NCI-H2196 treated with DMSO at 0.1 percent for 48 hours (cell line): ENCODE results near the gene USP40.
"Not testable (repeated sequence)": the region's sequence is repeated elsewhere in the genome, so short reads cannot be mapped to it uniquely, and the experiment has no call there.

ENCODE experiments used
- DNase-seq: peaks from one replicate; lab custom pipeline; 2025; ENCODE audit not compliant: unreplicated experiment; lab: John Stamatoyannopoulos, UW

Gene USP40, protein sequence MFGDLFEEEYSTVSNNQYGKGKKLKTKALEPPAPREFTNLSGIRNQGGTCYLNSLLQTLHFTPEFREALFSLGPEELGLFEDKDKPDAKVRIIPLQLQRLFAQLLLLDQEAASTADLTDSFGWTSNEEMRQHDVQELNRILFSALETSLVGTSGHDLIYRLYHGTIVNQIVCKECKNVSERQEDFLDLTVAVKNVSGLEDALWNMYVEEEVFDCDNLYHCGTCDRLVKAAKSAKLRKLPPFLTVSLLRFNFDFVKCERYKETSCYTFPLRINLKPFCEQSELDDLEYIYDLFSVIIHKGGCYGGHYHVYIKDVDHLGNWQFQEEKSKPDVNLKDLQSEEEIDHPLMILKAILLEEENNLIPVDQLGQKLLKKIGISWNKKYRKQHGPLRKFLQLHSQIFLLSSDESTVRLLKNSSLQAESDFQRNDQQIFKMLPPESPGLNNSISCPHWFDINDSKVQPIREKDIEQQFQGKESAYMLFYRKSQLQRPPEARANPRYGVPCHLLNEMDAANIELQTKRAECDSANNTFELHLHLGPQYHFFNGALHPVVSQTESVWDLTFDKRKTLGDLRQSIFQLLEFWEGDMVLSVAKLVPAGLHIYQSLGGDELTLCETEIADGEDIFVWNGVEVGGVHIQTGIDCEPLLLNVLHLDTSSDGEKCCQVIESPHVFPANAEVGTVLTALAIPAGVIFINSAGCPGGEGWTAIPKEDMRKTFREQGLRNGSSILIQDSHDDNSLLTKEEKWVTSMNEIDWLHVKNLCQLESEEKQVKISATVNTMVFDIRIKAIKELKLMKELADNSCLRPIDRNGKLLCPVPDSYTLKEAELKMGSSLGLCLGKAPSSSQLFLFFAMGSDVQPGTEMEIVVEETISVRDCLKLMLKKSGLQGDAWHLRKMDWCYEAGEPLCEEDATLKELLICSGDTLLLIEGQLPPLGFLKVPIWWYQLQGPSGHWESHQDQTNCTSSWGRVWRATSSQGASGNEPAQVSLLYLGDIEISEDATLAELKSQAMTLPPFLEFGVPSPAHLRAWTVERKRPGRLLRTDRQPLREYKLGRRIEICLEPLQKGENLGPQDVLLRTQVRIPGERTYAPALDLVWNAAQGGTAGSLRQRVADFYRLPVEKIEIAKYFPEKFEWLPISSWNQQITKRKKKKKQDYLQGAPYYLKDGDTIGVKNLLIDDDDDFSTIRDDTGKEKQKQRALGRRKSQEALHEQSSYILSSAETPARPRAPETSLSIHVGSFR

DNA sequence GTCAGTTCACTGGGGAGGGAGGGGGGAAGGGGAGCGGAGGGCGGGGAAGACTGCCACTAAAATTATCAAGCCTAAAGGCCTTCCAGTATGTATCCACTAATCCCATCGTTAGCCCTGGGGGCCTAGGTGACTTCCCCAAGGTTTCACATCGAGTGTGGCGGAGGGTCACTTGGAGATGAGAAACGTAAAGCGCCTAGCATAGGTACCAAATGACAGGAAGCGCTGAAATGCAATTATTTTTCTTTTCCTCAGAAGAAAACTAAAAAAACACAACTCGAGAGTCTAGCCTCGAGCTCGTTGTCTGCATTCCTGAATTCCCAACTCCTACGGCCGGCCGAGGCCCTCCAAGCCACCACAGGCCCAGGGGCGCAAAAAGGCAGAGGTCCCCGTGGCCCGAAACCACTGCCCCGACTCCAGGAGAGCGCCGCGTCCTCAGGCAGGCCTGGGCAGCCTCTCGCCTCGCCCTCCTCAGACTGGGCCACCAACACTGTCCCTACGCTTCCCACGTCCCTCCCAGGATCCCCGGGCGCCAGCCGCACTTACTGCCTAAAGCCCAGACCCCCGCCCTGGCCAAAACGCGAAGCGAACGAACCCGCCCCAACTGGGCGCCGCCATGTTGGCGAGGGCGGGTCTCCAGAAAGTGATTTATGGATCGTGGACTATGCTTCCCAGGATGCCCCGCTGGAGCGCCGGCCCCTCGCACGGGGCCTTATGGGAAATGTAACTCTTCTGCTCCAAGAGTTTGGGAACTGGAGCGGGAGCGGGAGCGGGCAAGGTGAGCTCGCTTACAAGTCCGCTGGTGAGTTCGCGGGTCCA, at the start of gene USP40:
Gene USP40 (minus strand): TSS at position 642 of the 816 bp plus-strand sequence. CDS start 1,228 bp downstream, outside the sequence.
- peak; percentile 88 for DNase-seq

DNA sequence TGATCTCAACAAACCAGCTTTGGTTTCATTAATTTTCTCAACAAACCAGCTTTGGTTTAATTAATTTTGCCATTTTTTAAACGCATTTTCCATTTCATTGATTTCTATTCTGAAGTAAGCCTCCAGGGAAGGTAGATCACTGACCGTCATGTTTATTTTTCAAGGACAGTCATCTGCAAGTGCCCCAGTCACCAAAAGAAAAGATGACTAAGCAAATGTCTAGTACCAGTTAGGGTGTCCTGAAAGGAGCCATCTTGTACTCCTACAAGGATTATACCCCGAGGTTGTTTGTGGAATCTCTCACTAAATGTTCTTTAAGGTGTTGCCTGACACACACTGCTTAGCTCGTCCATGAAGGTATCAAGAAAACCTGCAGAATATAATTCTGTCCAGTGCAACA, 44.7 kb upstream of the USP40 start:
- no peak for DNase-seq

DNA sequence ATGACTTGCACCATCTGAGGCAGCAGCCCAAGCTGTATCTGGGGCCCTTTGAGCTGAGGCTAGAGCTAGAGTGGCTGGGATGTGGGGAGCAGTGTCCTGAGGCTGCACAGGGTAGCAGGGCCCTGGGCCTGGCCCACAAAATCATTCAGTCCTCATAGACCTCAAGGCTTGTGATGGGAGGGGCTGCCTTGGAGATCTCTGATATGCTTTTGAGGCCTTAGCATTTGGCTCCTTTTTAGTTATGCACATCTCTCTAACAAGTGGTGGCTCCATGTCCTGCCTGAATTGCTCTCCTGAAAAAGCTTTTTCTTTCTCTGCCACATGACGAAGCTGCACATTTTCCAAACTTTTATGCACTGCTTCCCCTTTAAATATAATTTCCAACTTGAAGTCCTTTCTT, 39.1 kb upstream of the USP40 start:
- no peak for DNase-seq

DNA sequence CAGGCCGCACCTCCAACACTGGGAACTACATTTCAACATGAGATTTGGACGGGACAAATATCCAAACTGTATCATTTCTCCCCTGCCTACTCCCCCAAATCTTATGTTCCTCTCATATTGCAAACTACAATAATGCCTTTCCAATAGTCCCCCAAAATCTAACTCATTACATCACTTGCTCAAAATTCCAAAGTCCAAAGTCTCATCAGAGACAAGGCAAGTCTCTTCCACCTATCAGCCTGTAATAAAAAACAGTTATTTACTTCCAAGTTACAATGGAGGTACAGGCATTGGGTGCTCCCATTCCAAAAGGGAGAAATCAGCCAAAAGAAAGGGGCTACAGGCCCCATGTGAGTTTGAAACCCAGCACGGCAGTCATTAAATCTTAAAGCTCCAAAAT, 38.2 kb upstream of the USP40 start:
- no peak for DNase-seq

DNA sequence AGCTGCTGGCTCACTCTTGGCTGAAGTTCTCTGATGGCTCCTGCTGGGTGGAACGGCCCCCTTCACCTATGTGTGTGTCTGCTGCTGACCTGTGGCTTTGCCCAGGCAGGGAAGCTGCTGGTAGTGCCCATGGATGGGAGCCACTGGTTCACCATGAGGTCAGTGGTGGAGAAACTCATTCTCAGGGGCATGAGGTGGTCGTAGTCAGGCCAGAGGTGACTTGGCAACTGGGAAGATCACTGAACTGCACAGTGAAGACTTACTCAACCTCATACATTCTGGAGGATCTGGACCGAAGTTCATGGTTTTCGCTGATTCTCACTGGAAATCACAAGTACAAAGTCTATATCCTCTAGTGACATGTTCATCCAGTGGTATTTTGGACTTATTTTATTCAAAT, 36.9 kb upstream of the USP40 start:
- DNase-seq, result no peak

DNA sequence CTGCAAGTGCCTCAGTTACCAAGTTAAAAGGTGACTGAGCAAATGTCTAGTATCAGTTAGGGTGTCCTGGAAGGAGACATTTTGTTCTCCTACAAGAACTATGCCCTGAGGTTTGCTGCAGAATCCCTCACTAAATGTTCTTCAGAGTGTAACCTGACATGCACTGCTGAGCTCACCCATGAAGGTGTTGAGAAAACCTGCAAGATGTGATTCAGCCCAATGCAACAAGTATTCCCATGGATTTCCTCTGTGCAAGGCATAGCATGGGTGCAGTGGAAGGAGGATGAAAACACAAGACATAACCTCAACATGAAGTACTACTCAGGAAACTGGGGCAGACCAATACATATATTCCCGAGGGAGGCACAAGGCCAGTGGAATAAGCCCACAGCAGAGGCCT, 35.5 kb upstream of the USP40 start:
- no peak for DNase-seq

DNA sequence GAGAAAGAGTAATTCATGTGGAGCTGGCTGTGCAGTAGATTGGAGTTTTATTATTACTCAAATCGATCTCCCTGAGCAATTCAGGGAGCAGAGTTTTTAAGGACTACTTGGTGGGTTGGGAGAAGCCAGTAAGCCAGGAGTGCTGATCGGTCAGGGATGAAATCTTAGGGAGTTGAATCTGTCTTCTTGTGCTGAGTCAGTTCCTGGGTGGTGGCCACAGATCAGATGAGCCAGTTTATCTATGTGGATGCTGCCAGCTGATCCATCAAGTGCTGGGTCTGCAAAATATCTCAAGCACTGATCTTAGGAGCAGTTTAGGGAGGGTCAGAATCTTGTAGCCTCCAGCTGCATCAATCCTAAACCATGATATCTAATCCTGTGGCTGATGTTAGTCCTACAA, 33.8 kb upstream of the USP40 start:
- DNase-seq, result no peak

DNA sequence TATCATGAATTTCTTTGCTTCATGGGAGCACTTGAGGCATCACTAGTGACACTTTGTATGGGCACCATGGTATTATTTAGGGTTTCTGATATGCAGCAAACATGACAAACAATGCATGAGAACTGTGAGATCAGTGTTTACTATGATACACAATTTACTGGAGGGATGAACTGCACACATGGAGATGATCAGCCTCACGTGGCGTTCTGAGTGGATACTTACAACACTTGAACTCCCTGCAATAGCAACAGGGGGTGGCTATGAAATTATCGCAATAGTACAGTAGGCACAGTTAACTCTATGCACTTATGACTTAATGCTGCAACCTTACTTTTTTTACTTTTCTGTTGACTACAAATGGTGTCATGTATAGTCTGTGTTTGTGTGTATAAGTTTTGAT, 32.4 kb upstream of the USP40 start:
- DNase-seq, result no peak

DNA sequence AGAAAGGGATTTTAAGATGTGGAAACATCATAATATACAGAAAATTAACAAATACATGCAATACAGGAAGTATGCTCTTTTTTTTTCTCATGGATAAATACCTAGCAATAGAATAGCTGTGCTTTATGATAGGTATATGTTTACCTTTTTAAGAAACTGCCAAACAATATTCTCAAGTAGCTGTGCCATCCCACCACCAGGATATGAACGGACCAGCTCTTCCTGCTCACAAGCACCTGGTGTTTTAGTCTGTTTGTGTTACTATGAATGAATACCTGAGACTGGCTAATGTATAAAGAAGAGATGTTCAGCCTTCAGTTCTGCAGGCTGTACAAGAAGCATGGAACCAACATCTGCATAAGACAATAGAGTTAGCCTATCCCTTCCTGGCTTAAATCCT, 30.9 kb upstream of the USP40 start:
- no peak for DNase-seq

DNA sequence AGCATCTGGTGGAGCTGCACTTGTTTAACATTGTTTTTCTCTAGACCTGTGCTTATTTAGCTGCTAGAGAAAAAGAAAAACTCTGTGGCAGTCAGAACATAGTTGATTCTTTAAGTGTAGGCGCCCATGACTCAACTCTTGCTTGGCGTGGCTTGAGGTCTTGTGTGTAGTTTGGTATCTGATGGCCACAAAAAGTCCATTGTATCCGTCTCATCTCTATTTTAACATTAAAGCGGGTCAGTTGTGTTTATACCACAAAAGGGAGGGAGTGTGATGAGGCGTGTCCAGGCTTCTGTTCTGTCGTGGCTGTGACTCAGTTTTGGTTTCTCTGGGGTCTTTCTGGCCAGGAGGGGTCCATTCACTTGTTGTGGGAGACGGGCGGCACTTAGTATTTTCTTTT, 26.6 kb upstream of the USP40 start:
- no peak for DNase-seq

DNA sequence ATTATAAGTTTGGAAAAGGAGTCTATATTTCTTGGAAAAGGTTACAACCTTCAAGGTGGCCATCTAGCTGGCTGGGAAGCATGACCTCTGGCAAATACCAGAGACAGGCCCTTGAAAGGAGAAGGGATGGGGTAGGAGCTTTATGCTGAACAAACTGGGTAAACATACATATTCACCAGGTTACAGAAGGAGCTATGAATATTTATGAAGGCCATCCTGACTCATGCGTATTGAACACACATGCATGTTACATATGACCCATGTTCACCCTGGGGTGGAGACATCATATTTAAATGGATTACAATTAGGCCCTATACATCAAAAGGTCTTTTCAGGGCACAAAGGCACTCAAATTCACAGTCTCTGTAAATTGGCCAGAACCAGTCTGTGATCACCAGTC, 26.1 kb upstream of the USP40 start:
- DNase-seq, result not testable (repeated sequence)

DNA sequence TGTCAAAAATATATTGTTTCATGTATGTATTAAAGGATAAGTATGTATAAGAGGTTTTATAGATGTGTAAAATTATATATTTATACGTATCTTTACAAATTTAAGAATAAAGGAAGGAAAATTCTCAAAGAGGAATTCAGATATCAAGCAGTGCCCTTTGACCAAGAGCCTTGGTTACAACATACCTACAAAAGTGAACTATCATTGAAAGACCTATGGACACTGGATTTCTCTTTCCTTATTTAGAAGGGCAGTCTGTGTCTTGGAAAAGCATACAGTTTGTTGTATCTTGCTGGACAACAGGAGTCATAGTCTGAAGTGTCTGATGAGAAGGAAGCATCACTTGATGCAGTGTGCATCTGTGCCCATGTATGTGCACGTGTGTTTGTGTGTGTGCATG, 21.8 kb upstream of the USP40 start:
- DNase-seq, result no peak

DNA sequence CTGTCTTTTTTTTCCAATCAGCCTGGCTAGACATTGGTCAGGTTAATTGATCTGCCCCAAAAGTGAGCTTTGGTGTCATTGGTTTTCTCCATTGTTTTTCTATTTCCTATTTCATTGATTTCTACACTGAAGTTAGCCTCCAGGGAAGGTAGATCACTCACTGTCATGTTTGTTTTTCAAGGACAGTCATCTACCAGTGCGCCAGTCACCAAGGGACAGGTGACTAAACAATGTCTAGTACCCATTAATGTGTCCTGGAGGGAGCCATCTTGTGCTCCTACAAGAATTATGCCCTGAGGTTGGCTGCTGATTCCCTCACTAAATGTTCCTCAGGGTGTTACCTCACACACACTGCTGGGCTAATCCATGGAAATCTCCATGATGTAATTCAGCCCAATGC, 17.6 kb upstream of the USP40 start:
- DNase-seq, result no peak

DNA sequence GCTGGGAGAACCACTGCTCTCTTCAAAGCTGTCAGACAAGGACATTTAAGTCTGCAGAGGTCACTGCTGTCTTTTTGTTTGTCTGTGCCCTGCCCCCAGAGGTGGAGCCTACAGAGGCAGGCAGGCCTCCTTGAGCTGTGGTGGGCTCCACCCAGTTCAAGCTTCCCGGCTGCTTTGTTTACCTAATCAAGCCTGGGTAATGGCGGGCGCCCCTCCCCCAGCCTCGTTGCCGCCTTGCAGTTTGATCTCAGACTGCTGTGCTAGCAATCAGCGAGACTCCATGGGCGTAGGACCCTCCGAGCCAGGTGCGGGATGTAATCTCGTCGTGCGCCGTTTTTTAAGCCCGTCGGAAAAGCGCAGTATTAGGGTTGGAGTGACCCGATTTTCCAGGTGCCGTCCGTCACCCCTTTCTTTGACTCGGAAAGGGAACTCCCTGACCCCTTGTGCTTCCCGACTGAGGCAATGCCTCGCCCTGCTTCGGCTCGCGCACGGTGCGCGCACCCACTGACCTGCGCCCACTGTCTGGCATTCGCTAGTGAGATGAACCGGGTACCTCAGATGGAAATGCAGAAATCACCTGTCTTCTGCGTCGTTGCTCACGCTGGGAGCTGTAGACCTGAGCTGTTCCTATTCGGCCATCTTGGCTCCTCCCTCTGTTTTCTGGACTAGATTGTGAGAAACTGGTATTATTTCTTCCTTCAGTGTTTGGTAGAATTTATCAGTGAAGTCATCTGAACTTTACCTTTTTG, 16.8 kb upstream of the USP40 start:
- DNase-seq, result not testable (repeated sequence)

DNA sequence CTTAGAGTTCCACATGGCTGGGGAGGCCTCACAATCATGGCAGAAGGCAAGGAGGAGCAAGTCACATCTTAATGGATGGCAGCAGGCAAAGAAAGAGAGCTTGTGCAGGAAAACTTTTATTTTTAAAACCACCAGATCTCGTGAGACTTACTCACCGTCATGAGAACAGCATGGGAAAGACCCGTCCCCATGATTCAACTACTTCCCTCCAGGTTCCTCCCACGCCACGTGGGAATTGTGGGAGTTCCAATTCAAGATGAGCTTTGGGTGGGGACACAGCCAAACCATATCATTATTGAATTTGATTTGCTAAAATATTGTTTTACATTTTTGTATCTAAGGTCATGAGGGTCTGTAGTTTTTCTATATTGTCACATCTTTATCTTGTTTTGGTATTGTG, 10.8 kb upstream of the USP40 start:
- DNase-seq, result not testable (repeated sequence)

DNA sequence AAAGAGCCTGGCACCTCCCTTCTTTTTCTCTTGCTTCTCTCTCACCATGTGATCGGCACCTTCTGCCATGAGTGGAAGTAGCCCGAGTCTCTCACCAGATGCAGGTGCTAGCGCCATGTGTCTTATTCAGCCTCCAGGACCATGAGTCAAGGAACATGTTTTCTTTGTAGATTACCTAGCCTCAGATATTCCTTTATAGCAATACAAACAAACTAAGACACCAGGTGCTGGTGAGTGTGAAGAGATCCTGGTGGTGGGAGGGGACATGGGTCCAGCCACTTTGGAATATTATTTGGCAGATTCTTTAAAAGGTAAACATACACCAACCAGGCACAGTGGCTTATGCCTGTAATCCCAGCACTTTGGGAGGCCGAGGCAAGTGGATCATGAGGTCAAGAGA, 5.9 kb upstream of the USP40 start:
- DNase-seq, result no peak

DNA sequence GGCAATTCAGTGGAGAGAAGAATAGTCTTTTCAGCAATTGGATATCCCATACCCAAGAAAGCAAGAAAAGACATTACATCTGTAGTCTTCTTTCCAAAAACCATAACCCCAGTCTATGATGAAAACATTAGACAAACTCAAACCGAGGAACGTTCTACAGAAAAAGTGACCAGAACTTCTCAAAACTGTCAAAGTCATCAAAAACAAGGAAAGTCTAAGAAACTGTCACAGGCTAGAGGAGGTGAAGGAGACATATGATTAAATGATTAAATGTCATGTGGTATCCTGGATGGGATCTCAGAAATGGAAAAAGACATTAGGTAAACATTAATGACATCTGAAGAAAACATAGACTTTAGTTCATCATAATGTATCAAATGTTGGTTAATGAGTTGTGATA, 4.9 kb upstream of the USP40 start:
- DNase-seq, result no peak

DNA sequence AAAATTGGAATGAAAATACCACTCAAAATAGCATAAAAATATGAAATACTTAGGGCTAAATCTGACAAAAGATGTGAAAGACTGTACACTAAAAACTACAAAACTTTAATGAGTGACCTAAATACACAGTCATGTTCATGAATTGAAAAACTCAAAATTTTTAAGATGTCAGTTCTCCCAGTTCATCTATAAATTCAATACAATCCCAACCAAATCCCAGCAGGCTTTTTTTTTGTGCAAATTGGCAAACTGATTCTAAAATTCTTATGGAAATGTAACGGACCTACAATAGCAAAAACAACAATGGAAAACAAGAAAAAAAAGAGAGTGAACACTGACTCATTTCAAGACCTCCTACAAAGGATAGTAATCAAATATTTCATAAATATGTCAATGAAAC, 4.4 kb upstream of the USP40 start:
- DNase-seq, result no peak

DNA sequence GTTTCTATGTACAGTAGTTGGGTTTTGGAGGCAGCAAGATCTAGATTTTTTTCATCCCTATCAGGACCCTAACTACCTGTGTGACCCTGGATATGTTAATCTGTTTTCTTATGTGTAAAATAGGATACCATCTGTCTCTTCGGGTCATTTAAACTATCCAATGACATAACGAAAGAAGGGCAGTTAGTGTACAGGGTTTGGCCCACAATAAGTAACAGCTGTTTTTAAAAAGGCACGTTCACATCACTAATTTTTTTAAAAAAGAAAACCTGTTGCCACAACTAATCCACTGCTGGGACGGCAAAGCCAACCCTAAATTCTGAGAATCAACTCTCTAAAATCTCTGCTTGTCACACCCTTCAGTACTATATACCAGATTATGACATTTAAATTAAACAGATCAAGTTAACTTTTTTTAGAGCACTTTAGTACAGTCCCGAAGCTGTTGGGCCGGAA, 869 bp downstream of the USP40 start:
- DNase-seq, result no peak
